KG1 (cell line): ENCODE results near the gene BNC2.
"Not testable (repeated sequence)": the region's sequence is repeated elsewhere in the genome, so short reads cannot be mapped to it uniquely, and the experiment has no call there.

Experiments used
- DNase-seq: peaks from one replicate; lab custom pipeline; 2025; lab: John Stamatoyannopoulos, UW

The BNC2 gene

DNA sequence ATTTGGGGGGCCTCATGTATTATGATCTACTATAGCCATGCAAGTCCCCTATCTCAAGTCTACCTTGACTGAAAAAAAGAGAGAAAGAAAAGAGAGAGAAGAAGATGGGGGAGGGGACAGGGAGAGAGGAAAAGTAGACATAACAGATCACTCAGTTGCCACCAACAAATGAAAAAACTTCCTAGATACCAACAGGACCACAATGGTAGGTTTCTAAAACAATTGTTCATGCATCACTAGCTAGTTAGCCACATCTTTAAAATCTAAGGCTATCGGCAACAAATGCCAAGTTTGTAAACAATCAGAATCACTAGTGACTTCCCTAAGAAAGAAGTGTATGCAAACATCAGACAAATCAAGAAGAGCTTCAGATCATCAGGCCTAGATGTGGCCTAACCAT is 328.2 kb downstream of the BNC2 start:
- no peak for DNase-seq

DNA sequence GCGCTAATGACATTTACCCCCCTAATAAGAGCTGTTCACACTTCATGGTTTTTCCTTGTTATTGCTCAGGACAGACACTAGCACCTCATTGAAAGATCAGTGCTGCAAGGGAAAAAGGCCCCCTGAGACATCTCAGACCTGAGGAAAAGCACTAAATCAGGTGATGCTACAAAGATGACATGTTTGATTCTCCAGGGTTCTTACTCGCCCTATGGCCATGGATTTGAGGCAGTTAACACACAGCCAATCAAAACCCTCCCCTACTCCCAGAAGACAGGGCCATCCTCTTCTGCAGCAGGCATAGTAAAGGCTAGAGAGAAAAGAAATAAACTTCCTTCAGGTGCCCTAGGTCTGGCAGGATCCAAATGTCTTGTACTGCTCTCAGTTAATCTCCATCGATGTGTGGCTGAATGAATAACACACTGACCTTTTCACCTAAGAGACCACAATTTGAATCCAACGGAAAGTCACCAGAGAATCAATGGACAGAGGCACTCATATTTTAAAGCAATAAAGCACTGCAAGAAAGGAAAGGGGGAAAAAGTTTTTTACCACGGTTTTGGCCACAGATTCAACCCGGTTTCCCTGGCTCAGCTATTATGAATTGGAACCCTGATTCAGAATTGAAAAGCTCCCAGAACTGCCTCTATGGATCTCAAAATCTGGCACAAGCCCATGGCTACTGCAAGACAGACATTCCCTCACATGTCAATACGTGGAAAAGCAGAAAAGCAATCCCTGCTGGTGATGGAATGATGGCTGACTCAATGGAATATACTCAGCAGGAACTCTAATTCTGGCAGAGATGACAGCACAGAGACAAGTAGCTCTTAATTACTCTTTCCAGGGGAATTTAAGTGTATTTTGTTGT is 329.5 kb downstream of the BNC2 start:
- no peak for DNase-seq

DNA sequence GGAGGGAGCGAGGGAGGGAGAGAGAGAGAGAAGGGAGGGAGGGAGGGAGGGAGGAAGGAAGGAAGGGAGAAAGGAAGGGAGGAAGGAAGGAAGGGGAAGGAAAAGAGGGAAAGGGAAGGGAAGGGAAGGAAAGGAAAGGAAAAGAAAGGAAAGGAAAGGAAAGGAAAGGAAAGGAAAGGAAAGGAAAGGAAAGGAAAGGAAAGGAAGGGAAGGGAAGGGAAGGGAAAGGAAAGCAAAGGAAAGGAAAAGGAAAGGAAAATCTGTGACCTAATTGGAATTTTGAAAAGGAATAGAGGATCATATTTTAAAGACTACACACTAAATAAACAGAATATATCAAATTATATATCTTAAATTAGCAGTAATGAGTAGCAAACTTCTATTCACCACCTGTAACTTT is 330.8 kb downstream of the BNC2 start:
- DNase-seq = not testable (repeated sequence)

DNA sequence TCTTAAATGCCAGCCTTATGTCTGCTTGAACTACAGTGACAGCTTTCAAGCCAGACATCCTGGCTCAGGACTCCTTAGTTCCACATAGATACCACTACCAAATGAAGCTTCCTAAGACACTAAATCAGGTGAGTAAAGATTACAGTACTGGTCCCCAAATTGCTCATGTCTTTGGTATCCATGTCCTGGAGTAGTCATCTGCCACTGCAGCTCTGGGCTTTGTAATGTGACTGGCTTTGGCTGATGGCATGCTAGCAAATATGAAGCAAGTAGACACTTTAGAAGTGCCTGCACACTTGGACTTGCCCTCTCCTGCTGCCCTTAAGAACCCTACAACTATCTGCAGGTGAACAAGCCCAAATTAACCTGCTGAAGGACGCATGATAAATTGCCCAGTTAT is 334.9 kb downstream of the BNC2 start:
- no peak for DNase-seq

DNA sequence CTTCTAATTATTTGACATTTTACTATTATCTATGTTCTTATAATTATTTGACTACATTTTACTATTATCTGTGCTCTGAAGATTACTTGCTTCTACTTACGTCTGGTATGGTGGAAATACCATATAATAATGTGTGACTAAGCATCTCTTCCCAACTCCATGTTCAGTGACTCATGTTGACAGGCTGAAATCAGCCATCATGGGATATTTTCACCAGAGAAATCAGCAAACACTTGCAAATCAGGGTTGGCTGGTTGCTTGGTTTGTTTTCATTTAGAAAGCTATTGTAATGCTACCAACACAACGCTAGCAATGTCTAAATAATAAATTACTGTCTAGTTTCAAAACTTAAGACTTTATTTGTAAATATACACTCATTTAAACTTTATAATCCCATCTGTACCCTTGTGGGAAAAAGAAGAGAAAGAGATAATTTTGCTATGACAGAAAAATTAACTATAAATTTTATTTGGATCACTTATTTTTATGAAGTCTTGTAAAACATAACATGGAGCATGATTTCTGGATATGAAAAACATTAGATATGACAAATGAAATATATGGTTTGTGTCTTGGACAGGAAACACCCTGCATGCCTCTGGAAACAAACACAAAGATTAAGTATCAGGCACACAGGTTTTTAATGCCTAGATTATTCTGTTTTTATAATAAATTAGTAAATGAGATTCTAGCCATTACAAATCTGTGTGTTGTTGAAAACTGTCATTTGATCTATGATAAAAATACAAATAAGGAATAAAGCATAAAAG is 337.6 kb downstream of the BNC2 start:
- no peak for DNase-seq

DNA sequence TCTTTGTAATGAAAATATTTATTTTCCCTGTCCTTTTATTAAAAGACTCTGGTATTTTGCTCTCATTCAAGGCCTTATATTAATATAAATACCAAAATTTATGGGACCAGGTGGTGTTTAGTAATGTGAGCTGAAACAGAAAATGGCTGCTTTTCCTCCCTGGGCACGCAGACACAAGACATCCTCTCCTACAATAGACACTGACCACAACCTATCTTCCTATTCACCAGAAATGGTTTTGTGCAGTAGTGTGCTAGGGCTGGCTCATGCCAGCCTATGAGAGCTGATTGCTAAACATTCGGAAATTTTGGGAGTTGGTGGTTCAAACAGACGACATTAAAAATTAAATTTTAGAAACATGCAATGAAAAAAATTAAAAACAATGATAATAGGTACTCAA is 338.2 kb downstream of the BNC2 start:
- DNase-seq = no peak

DNA sequence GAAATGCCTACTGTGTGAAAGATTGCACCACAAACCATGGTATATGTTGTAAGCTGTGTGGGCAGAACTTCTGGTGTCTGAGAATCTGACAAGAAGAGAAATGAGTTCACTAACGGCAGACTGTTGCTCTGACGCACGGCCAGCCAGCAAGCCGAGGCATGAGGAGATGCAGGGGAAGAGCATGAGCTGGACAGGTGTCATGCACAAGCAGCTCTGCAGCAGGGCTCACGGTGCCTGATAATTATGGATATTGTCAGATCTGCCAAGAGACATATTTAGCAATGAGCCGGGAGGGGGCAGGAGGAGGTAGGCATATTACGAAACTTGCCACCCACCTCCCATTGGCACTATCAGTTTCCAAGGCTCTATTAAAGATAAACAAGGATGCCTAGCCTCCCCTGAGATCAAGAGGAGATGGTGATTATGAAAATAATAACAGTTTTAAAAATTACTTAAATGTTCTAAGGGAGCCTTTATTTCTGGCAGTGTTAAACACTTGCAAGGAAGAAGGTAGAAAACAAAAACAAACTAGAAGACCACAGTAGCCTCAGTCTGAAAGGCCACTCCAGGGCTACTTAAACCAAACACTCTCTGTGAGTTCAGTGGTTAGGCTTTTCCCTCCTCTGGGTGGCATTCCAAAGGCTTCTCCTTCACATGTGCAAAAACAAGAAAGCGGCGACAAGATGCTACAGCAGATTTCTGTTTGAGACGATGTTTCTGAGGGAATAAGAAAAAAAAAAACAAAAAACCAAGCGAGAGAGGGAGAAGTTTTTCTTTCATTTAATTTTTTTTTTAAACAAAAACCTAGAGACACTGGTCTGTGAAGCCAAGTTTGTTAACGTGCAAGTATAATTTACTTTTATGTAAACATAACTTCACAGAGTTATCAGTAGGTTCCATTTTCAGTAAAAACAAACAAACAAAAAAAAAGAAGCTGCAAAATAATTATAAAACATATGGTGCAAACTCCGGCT is 339.5 kb downstream of the BNC2 start:
- no peak for DNase-seq

DNA sequence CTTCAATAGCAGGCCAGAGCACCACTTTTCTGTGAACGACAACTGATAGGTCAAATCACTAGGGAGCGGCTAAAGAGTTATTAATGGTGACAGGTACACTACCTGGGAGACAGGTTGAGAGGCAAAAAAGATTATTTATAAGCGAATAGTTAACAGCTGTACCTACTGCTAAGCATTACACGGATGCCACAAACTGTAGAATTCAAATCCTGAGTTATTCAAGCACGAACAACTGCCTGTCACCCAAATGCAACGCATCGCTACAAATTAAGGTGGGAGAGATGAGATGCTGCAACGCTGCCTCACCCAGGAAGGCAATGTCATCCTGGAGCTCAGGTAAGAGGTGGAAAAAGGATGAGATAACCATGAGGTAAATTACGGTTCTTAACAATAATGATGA is 342.9 kb downstream of the BNC2 start:
- no peak for DNase-seq

DNA sequence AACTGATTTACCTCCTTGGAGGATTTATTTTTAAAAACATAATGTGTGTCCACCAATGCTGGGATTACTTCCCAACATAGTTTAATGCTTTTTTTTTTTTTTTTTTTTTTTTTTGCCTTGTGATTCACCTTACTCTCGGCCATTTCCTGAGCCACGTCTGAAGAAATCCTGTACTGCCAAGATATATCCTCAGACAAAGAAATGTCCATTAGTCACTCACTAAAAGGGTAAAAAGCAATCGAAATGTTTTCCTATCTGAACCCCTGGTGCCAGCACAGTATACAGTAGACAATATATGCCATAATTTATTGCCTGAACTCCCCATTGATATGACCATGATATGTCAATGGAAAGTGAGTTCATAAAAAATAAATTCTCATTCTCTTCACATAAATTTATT is 344.1 kb downstream of the BNC2 start:
- no peak for DNase-seq

DNA sequence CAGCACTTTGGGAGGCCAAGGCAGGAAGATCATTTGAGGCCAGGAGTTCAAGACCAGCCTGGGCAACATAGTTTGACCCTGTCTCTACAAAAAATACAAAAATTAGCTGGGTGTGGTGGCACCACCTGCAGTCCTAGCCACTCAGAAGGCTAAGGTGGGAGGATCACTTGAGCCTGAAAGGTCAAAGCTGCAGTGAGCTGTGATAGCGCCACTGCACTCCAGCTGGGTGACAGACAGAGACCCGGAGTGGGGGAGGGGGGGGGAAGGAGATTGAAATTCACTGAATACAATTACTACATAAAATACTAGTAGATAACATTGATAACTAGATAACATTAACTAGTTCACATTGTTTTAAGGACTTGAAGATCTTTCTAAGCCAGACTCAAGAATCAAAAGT is 345.6 kb downstream of the BNC2 start:
- no peak for DNase-seq

DNA sequence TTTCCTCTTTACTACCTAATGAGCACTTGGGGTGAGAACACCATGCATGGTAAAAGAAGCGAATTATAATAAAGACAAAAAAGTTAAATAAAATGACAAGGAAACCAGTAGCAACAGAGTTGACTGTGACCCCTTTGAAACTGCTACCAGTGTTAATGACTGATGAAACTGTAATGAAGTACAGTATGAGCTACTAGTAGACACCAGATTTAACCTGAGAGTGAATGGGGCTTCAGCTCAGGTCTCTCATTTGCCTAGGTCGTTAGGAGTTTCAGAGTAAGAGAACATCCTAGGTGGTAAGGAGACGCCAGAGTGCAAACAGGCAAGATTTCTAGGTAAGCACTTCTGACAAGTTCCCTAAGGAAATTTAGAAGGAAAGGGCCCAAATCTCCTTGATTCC is 346.4 kb downstream of the BNC2 start:
- DNase-seq = no peak

DNA sequence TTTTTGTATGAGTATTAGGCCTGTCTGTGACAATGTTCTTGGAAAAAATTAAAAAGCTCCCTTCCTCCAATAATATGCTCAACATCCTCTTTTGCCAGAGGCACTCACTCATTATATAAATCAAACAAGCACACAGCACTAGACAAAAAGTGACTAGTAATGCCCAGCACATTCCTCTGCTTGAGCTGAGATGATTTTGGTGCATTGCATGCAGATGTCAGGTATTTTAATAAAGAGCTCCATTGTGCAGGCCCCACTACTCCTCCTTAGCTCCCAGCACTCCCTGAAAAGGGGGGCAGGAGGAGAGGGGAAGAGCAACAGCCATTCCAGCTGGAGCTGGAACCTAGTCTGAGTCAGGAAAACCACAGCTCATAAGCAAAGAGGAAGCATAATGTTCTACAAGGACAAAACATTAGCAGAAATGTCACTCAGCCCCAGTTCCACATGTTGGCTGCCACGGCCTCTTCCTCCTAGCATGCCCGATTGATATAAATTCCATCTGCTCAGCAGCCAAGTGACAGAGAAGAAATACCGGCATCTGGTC is 348.5 kb downstream of the BNC2 start:
- peak; percentile 12 for DNase-seq

DNA sequence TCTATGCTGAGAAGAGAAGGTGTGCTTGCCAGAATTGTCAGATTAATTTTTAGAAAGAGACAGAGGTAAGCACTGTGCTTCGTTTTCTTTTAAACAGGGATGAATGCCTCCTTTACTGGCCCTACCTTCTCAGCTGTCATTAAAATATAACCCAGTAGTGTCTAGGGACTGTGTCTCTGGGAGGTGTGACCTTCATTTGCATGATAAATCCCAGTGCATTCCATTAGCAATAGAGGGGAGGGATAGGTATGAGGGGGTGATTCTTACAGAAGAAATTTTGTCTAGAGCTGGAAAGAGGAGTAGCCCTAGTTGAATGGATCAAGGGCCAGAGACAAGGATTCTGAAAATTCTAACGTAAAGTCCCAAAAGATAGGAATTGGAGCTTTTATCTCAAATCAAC is 351.5 kb downstream of the BNC2 start:
- DNase-seq = no peak

DNA sequence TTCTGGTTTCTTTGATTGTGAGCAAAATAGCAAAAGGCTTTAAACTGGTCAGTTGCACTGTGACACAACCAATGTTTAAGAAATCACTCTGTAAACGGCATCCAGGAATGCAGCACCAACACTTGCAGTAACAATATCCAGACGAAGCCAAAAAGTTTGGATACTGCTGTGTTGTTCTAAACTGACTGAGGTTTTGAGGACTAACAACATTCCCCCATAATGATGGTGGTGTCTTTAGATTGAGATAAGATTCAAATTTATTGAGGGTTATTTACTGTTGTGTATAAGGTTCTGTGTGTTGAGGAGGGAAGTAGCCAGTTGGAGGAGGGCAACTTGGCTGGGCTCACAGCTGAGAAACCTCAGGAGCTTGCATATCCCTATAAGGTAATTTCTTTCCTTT is 353.6 kb downstream of the BNC2 start:
- no peak for DNase-seq

DNA sequence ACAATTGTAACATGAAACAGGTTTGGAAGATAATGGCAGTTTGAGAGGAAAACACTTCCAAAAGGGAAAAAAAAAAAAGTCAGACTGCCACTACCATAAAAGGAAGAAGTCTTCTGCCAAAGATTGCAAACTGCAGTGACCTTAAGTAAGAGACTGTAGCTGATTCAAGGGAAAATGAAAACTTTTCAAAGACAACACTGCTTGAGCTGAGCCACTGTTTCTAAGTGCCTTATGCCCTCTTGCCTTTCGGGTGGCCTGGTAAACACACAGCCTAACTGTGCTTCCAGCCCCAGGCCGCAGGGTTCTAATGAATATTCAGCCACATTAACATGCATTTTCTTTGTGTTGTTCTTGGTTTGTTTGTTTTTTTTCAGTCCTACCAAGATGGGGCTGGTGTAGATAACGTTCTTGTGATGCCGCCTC is 354.6 kb downstream of the BNC2 start:
- DNase-seq = no peak

DNA sequence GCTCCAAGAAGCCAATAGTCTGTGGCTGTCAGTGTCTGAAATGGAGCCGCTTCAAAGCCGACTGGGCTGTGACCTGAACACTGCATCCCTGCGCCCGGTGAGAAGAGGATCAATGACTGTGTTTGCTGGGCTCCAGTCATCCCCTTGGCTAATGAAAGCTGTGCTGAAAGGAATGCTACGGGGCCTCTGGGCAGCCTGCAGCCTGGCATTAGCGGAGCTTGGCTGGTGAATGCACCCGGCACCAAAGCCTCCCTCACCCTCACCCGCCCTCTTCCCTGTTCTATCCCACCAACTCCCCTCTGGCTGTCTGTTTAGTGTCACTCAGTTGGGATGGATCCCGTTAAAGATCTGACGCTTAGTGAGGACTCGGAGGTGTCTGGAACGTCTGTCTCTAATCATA is 355.3 kb downstream of the BNC2 start:
- no peak for DNase-seq

DNA sequence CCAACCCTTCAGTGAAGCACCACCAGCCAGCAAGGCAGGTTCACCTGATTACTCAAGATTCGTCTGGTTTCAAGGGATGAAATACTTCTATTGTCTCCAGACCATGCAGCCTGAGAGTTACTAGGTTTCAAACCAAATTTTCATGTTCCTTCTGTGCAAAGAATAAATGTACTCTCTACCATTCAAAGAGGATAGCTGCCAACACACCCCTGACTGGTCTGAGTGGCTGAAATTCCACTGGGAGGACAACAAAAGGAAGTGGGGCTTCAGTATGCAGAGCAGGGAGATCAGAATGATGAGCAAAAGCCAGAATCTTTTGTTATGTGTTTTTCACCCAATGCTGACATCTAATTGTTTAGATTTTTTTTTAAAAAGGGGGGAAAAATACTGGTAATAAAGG is 356.3 kb downstream of the BNC2 start:
- no peak for DNase-seq

DNA sequence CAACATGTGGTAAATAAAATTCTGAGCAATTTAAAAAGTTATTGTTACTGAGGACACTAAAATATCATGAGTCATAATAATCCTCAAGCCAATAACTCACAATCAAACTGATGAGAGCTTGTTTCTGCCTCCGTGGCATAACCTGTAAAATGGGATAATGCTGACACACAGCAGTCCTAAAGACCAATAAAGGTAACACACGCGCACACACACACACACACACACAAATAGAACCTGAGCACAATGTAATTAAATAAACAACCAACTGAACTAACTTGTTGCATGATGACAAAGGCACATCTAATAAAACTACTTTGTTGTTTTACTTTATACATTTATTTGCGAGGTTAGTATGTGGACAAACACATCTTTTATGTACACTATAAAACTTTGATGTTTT is 358.2 kb downstream of the BNC2 start:
- DNase-seq = no peak

DNA sequence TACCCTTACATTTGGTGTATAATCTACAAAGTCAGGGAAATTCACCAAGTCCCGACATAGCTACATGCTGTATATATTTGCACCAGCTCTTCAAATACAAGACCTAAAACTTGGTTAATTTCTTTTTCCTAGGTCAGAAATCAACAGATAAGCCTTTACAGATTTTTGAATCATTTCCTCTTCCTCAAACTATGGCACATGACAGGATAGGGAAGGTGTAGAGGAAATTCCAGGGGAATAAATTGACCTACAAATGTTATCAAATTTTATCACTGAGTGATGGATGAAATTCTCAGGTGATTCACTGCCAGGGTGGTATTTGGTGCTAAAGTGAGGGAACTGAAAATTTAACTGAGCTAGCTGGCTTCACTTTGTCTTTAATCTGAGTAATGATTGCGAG is 360.0 kb downstream of the BNC2 start:
- DNase-seq = no peak

DNA sequence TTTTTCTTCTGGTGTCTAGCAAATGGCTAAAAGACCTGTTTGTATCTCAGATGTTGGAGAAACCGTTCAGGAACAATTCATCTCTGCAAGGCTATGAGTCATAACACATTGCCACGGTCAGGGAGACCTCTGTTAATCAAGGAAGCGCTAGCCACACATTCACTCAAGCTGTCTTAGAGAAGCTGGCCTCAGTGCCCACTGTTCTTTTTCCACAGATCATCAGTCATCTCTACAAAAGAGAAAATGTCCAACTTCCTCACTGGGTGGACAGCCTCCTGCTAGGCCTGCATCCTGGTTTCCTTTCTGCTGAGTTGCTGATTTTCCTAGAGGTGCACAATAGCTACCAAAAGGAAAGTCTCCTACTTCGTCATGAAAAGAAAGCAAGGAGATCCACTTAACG is 360.5 kb downstream of the BNC2 start:
- DNase-seq = no peak

DNA sequence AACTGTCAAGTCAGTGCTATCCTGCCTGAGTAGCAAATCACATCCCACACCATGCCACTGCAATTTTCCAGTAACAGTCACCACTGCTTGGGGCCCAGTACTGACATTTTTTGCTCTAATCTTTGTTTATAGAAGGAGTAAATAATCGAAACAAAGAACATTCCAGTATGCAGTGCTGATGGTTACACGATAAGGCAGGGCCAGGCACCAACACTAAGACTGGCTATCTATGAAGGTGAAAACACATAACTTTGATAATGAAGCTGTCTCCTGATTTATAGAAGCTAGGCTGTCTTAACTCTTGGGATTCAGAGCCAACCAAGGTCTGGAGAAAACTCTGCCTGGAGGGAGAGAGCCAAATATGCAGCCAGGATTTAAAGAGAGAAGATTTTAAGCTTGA is 365.3 kb downstream of the BNC2 start:
- DNase-seq = no peak

DNA sequence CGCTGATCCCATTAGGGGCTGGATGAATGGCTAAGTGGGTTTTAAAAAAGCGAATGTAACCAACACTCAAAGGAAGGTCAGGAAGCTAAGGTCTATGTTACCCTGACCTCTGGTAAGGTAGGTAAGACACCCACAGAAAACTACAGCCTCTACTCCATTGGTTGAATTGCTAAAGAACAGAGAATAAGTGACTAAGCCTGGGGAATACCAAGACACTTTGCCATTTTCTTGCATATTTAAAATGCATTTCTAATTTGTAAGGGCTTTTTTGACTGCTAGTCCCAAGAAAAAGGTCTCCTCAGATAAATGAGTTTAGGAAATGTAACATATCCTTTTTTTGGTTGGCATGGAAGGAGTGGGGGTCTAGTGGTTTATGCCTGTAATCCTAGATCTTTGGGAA is 368.7 kb downstream of the BNC2 start:
- no peak for DNase-seq
